Skeletal muscle tissue (tissue), 4 donors: Measurements from ENCODE around the gene ABHD10. TPM values are rescaled to one million over a fixed set of nuclear protein-coding genes. Genes with fewer than 3 reads are reported as not detected.

Experiments used
- H3K27ac ChIP-seq: one replicate; pipeline ENCODE4 v1.7.0; 2013; ENCODE audit warnings: mild to moderate bottlenecking, low read depth, low read length, inconsistent platforms
- H3K27me3 ChIP-seq, 3 donors: one replicate each; pipeline ENCODE4 v1.7.0; 2013; ENCODE audit warnings: low read length in 3 of 3; ENCODE audit not compliant: control insufficient read depth in 3 of 3, insufficient read depth in 3 of 3
- H3K36me3 ChIP-seq, 3 donors: one replicate each; pipeline ENCODE4 v1.7.0; 2013; ENCODE audit warnings: low read length in 3 of 3; ENCODE audit not compliant: control insufficient read depth in 3 of 3, insufficient read depth in 3 of 3
- H3K4me1 ChIP-seq, 3 donors: one replicate each; pipeline ENCODE4 v1.7.0; 2013; ENCODE audit warnings: low read length in 3 of 3, mild to moderate bottlenecking in 3 of 3; ENCODE audit not compliant: control insufficient read depth in 3 of 3, insufficient read depth in 3 of 3
- H3K4me3 ChIP-seq, 3 donors: one replicate each; pipeline ENCODE4 v1.7.0; 2013; ENCODE audit warnings: low read length in 3 of 3
- H3K9ac ChIP-seq, 3 donors: one replicate each; pipeline ENCODE4 v1.7.0; 2013; ENCODE audit warnings: low read length in 3 of 3, mild to moderate bottlenecking in 3 of 3, moderate library complexity in 2 of 3, low read depth in 1 of 3
- H3K9me3 ChIP-seq, 3 donors: one replicate each; pipeline ENCODE4 v1.7.0; 2013; ENCODE audit warnings: low read length in 3 of 3; ENCODE audit not compliant: control insufficient read depth in 3 of 3
- total RNA-seq: library from RNA; depleted of rRNA; stranded (reverse); fragments of >200 nt; gene quantifications from one replicate; pipeline ENCODE4 v1.2.3, GENCODE V29; 2014
- donor health status: Osteomylitis.

ABHD10 gene
- total RNA-seq, 1 donor from 2014 or later, result 25.1 TPM

DNA sequence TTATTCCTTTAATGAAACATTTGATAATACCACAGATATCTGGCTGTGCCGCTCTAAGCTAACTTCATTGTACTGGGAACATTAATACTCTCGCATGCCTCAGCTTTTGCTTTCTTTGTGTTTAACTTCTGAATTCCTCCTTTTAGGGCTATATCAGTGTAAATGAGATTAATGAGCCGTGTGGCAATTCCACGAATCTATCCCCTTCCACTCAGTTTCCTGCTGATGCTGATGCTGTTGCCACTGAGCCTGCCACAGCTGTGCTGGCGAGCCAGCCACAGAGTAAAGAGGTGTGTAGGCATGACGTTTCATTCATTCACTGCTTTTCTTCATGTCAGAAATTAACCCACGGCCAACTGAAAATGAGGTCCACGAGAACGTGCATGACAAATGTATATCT, 30.0 kb upstream of the ABHD10 start:
- no peak overlapping the region for H3K9ac ChIP-seq
- no peaks in the 10 kb centered on the region for H3K27me3 ChIP-seq
- no peak overlapping the region for H3K4me3 ChIP-seq
- H3K4me1 ChIP-seq, result no peaks in the 10 kb centered on the region
- no peaks in the 10 kb centered on the region for H3K9me3 ChIP-seq
- H3K27ac ChIP-seq, result no peak overlapping the region
- H3K36me3 ChIP-seq, result peaks cover 0 to 8% (median 0%) of the 10 kb centered on the region in 3 donors

GRCh38 chr3:111949712-111950111, 29.1 kb upstream of the ABHD10 start:
- Histone ChIP-seq H3K9me3 (no peaks in the 10 kb centered on the region), H3K36me3 (peaks cover 0 to 9% (median 0%) of the 10 kb centered on the region in 3 donors), H3K4me3 (no peak overlapping the region), H3K9ac (no peak overlapping the region), H3K27ac (no peak overlapping the region), H3K4me1 (no peaks in the 10 kb centered on the region), H3K27me3 (no peaks in the 10 kb centered on the region)

- Histone ChIP-seq H3K4me1 (no peaks in the 10 kb centered on the region), H3K9me3 (no peaks in the 10 kb centered on the region), H3K36me3 (peaks cover 0 to 9% (median 0%) of the 10 kb centered on the region in 3 donors), H3K4me3 (no peak overlapping the region), H3K9ac (no peak overlapping the region), H3K27me3 (no peaks in the 10 kb centered on the region), H3K27ac (no peak overlapping the region)
These were observed 27.8 kb upstream of the ABHD10 start for GRCh38 chr3:111951032-111951431.

GRCh38 chr3:111952086-111952485, 26.7 kb upstream of the ABHD10 start:
- H3K36me3 ChIP-seq, result peaks cover 0 to 9% (median 0%) of the 10 kb centered on the region in 3 donors
- no peaks in the 10 kb centered on the region for H3K27me3 ChIP-seq

GRCh38 chr3:111952866-111953450, 25.9 kb upstream of the ABHD10 start:
- H3K4me3 ChIP-seq, result no peak overlapping the region
- no peaks in the 10 kb centered on the region for H3K27me3 ChIP-seq
- peaks cover 0 to 9% (median 0%) of the 10 kb centered on the region in 3 donors for H3K36me3 ChIP-seq
- H3K9ac ChIP-seq, result no peak overlapping the region
- no peaks in the 10 kb centered on the region for H3K9me3 ChIP-seq
- H3K4me1 ChIP-seq, result peaks cover 0 to 2% (median 0%) of the 10 kb centered on the region in 3 donors
- H3K27ac ChIP-seq, result no peak overlapping the region

More at GRCh38 chr3:111952086-111952485, 26.7 kb upstream of the ABHD10 start:
- no peak overlapping the region for H3K27ac ChIP-seq
- H3K4me3 ChIP-seq, result no peak overlapping the region
- no peak overlapping the region for H3K9ac ChIP-seq
- no peaks in the 10 kb centered on the region for H3K9me3 ChIP-seq
- H3K4me1 ChIP-seq, result peaks cover 0 to 2% (median 0%) of the 10 kb centered on the region in 3 donors

- H3K9me3 ChIP-seq, result no peaks in the 10 kb centered on the region
- no peaks in the 10 kb centered on the region for H3K27me3 ChIP-seq
- no peak overlapping the region for H3K27ac ChIP-seq
- peaks cover 0 to 9% (median 0%) of the 10 kb centered on the region in 3 donors for H3K36me3 ChIP-seq
- no peak overlapping the region for H3K4me3 ChIP-seq
- H3K9ac ChIP-seq, result no peak overlapping the region
- peaks cover 0 to 2% (median 0%) of the 10 kb centered on the region in 3 donors for H3K4me1 ChIP-seq
These were observed 24.4 kb upstream of the ABHD10 start for GRCh38 chr3:111954228-111954990.

DNA sequence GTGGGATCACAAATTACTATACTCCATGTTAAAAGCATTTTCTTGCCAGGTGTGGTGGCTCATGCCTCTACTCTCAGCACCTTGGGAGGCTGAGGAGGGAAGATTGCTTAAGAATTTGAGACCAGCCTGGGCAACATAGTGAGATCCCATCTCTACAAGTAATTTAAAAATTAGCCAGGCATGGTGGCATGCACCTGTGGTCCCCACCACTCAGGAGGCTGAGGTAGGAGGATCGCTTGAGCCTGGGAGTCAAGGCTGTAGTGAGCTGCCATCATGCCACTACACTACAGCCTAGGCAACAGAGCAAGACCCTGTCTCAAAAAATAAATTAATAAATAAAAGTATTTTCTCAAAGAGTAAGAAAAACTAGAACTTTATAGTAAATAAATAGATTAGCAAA, 22.9 kb upstream of the ABHD10 start:
- H3K27ac ChIP-seq, result no peak overlapping the region
- no peaks in the 10 kb centered on the region for H3K9me3 ChIP-seq
- H3K4me3 ChIP-seq, result no peak overlapping the region
- H3K4me1 ChIP-seq, result peaks cover 0 to 2% (median 0%) of the 10 kb centered on the region in 3 donors
- peaks cover 0 to 9% (median 0%) of the 10 kb centered on the region in 3 donors for H3K36me3 ChIP-seq
- H3K27me3 ChIP-seq, result no peaks in the 10 kb centered on the region
- no peak overlapping the region for H3K9ac ChIP-seq

DNA sequence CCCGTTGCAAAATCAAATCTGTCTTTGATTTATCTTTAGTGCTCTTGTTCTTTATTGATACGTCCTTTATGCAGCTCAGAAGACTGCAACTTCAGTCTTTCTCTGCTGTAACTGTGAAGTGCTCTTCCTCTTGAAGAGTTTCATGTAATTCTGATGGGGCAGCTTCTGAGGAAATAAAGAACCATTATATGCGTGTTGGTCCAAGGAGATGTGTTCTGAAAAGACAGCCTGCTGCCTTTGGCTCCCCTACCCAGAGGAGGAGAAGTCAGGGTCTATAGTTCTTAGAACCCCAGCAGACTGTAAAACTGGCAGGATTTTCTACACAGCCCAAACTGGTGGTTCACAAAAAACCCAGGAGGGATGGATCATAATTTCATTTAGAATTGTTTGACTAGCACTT, 22.4 kb upstream of the ABHD10 start:
- Histone ChIP-seq H3K27ac (no peak overlapping the region), H3K9me3 (no peaks in the 10 kb centered on the region), H3K4me1 (peaks cover 0 to 2% (median 0%) of the 10 kb centered on the region in 3 donors), H3K27me3 (no peaks in the 10 kb centered on the region), H3K9ac (no peak overlapping the region), H3K4me3 (no peak overlapping the region), H3K36me3 (peaks cover 0 to 9% (median 0%) of the 10 kb centered on the region in 3 donors)

- H3K4me3 ChIP-seq, result no peak overlapping the region
- no peaks in the 10 kb centered on the region for H3K9me3 ChIP-seq
- peaks cover 0 to 2% (median 0%) of the 10 kb centered on the region in 3 donors for H3K4me1 ChIP-seq
- no peak overlapping the region for H3K9ac ChIP-seq
- no peaks in the 10 kb centered on the region for H3K27me3 ChIP-seq
- no peak overlapping the region for H3K27ac ChIP-seq
- H3K36me3 ChIP-seq, result peaks cover 0 to 13% (median 0%) of the 10 kb centered on the region in 3 donors
These were observed 21.7 kb upstream of the ABHD10 start for GRCh38 chr3:111956995-111957734.
